Stimulated activated CD4-positive, alpha-beta T cell treated with anti-CD3 and anti-CD28 coated beads, TNF-alpha, amount 100 ng/mL, for 48 hours (primary cell): ENCODE results near the gene MPV17.
"Not testable (repeated sequence)": the region's sequence is repeated elsewhere in the genome, so short reads cannot be mapped to it uniquely, and the experiment has no call there.

Source experiments
- DNase-seq, 3 donors: peaks; one replicate each; pipeline ENCODE4 v3.0.0-alpha.2; 2020; ENCODE audit warnings: low read depth in 3 of 3

The MPV17 gene

GRCh38 chr2:27298391-27299080 is 24.4 kb downstream of the MPV17 start:
- no peak for DNase-seq

GRCh38 chr2:27297195-27297594 is 25.7 kb downstream of the MPV17 start:
- no peak for DNase-seq

- no peak for DNase-seq
Observed at GRCh38 chr2:27296481-27296880, 26.4 kb downstream of the MPV17 start.

- no peak for DNase-seq
Observed at GRCh38 chr2:27294928-27295327, 28.0 kb downstream of the MPV17 start.

- no peak for DNase-seq
Observed at GRCh38 chr2:27291865-27292264, 31.0 kb downstream of the MPV17 start.

- no peak for DNase-seq
Observed at GRCh38 chr2:27290549-27290948, 32.3 kb downstream of the MPV17 start.

- no peak for DNase-seq
Observed at GRCh38 chr2:27288610-27289009, 34.3 kb downstream of the MPV17 start.

- DNase-seq: no peak
Observed at GRCh38 chr2:27285481-27285880, 37.4 kb downstream of the MPV17 start.

GRCh38 chr2:27284996-27285395 is 37.9 kb downstream of the MPV17 start:
- no peak for DNase-seq

- DNase-seq: no peak
Observed at GRCh38 chr2:27282892-27283291, 40.0 kb downstream of the MPV17 start.

- DNase-seq: no peak
Observed at GRCh38 chr2:27281855-27282559, 40.9 kb downstream of the MPV17 start, which contains the start of gene TRIM54. TSS of gene TRIM54 (plus strand) at chr2:27282429. CDS start at chr2:27282732, 303 bp downstream.

- no peak for DNase-seq
Observed at GRCh38 chr2:27281442-27281841, 41.5 kb downstream of the MPV17 start.

- DNase-seq: no peak
Observed at GRCh38 chr2:27280826-27281225, 42.1 kb downstream of the MPV17 start.

- DNase-seq: no peak
Observed at GRCh38 chr2:27278010-27278409, 44.9 kb downstream of the MPV17 start.

- DNase-seq: no peak
Observed at GRCh38 chr2:27275211-27276150, 47.4 kb downstream of the MPV17 start, which contains the start of gene DNAJC5G. TSS of gene DNAJC5G (plus strand) at chr2:27275433. CDS start at chr2:27276729, 1,296 bp downstream.

- DNase-seq: not testable (repeated sequence)
Observed at GRCh38 chr2:27272537-27273522, 50.1 kb downstream of the MPV17 start.

GRCh38 chr2:27271631-27272340 is 51.1 kb downstream of the MPV17 start:
- no peak for DNase-seq

GRCh38 chr2:27270670-27271069 is 52.2 kb downstream of the MPV17 start:
- DNase-seq: no peak

- no peak for DNase-seq
Observed at GRCh38 chr2:27270131-27270530, 52.8 kb downstream of the MPV17 start.

GRCh38 chr2:27268296-27268695 is 54.6 kb downstream of the MPV17 start:
- not testable (repeated sequence) for DNase-seq
